K562 (cell line): ENCODE results near the gene MASTL. TPM values are rescaled to one million over a fixed set of nuclear protein-coding genes. Genes with fewer than 3 reads are reported as not detected.

Experiments used
- ATAC-seq: fragments of 200-7000 bp; cut with Tn5 transposase; 3 replicates; pipeline ENCODE4 v1.9.1; 2020; ENCODE audit warnings: moderate library complexity
- BruUV-seq: library from RNA; stranded (reverse); fragments of 400-500 nt; replicated peaks from 2 replicates; lab custom pipeline; 2021; lab: Mats Ljungman, UMichigan
- CTCF ChIA-PET: fragments of 300-600 bp; formaldehyde crosslinking; extraction: SDS; loops from one replicate; lab custom pipeline; 2021; ENCODE audit warnings: low intra/inter-chr PET ratio; lab: Yijun Ruan, JAX
- POLR2A ChIA-PET: fragments of 300-600, 350-650 bp; sonication (Branson Sonifier 250); formaldehyde crosslinking; extraction: SDS; loops from one replicate; lab custom pipeline; 2021; ENCODE audit warnings: antibody characterized with exemption, inconsistent platforms; lab: Yijun Ruan, JAX
- DNase-seq, 4 experiments: peaks; one replicate each; pipeline versions ENCODE4 v3.0.0 to v3.0.0-alpha.2; 2011 to 2018; ENCODE audit warnings: low spot score in 3 of 4, mixed read lengths in 3 of 4; ENCODE audit errors: extremely low read depth in 1 of 4
- FAIRE-seq: peaks from 2 replicates; lab custom pipeline; 2011; peaks lifted over from hg19 to GRCh38; lab: Jason Lieb, UNC
- H2AFZ ChIP-seq: 2 replicates; pipeline ENCODE4 v1.6.0; 2011; ENCODE audit warnings: low read depth, low read length, control low read depth, inconsistent platforms
- H3K27ac ChIP-seq: fragments of 200-600 bp; 3 replicates; pipeline ENCODE4 v1.8.0; 2011; ENCODE audit warnings: low read depth, mild to moderate bottlenecking, control low read depth, inconsistent platforms, low read length, moderate library complexity, mixed read lengths; ENCODE audit errors: extremely low read depth
- H3K27me3 ChIP-seq, 2 experiments: fragments of 300-600 bp in 1 of 2; 2 replicates in 1 of 2; 3 replicates in 1 of 2; pipeline versions ENCODE4 v1.6.0 to v1.8.0; 2011; ENCODE audit warnings: inconsistent platforms in 2 of 2, low read length in 2 of 2, mild to moderate bottlenecking in 1 of 2, mixed read lengths in 1 of 2, moderate library complexity in 1 of 2; ENCODE audit not compliant: control insufficient read depth in 2 of 2, insufficient read depth in 2 of 2
- H3K36me3 ChIP-seq: fragments of 300-600 bp; 3 replicates; pipeline ENCODE4 v1.8.0; 2011; ENCODE audit warnings: mild to moderate bottlenecking, low read length, inconsistent platforms; ENCODE audit not compliant: control insufficient read depth, insufficient read depth
- H3K4me1 ChIP-seq, 2 experiments: fragments of 200-600 bp in 1 of 2; replicated peaks in 1 of 2; 2 replicates in 1 of 2; 3 replicates in 1 of 2; pipeline versions ENCODE4 v1.5.1 to v1.8.0; 2011; ENCODE audit warnings: inconsistent platforms in 2 of 2, low read length in 2 of 2, mild to moderate bottlenecking in 1 of 2, mixed read lengths in 1 of 2, moderate library complexity in 1 of 2; ENCODE audit not compliant: control insufficient read depth in 2 of 2, insufficient read depth in 2 of 2
- H3K4me2 ChIP-seq: 2 replicates; pipeline ENCODE4 v1.6.1; 2011; ENCODE audit warnings: low read length, control low read depth, inconsistent platforms, mixed read lengths; ENCODE audit not compliant: insufficient read depth
- H3K4me3 ChIP-seq: fragments of 200-600 bp; sonication (generic), shearing (Covaris generic); 2 replicates; pipeline ENCODE4 v1.5.1; 2016; ENCODE audit warnings: control low read depth, inconsistent platforms
- H3K79me2 ChIP-seq: fragments of 200-600 bp; 3 replicates; pipeline ENCODE4 v1.8.0; 2011; ENCODE audit warnings: low read length, inconsistent platforms; ENCODE audit not compliant: control insufficient read depth, insufficient read depth
- H3K9ac ChIP-seq, 2 experiments: 2 replicates each; pipeline versions ENCODE4 v1.6.0 to v1.6.1; 2011; ENCODE audit warnings: low read depth in 2 of 2, low read length in 2 of 2, control low read depth in 1 of 2, inconsistent platforms in 1 of 2, mild to moderate bottlenecking in 1 of 2, mixed read lengths in 1 of 2; ENCODE audit not compliant: insufficient read depth in 1 of 2
- H3K9me1 ChIP-seq: one replicate; pipeline ENCODE4 v1.6.0; 2011; ENCODE audit warnings: inconsistent platforms, mild to moderate bottlenecking, low read length, moderate library complexity; ENCODE audit not compliant: control insufficient read depth, insufficient read depth
- H3K9me3 ChIP-seq: replicated peaks from 2 replicates; pipeline ENCODE4 v1.5.1; 2011; ENCODE audit warnings: low read depth, low read length, inconsistent platforms; ENCODE audit not compliant: control insufficient read depth, insufficient read depth
- H4K20me1 ChIP-seq: replicated peaks from 2 replicates; pipeline ENCODE4 v1.6.1; 2011; ENCODE audit warnings: low read length, inconsistent platforms, mixed read lengths; ENCODE audit not compliant: control insufficient read depth, insufficient read depth
- ADNP ChIP-seq: fragments of 200-800 bp; sonication (Bioruptor generic); IDR thresholded peaks from 2 replicates; pipeline ENCODE4 v1.6.1; 2016; ENCODE audit warnings: missing genetic modification characterization, missing compliant biosample characterization
- ATF1 ChIP-seq, 2 experiments: fragments of 450-650 bp in 1 of 2; IDR thresholded peaks; 2 replicates each; pipeline ENCODE4 v1.6.1; 2016; ENCODE audit warnings: missing compliant biosample characterization in 1 of 2, missing genetic modification characterization in 1 of 2
- CBFA2T3 ChIP-seq: fragments of 450-650 bp; IDR thresholded peaks from 2 replicates; pipeline ENCODE4 v1.6.1; 2017
- CTCFL ChIP-seq: IDR thresholded peaks from 2 replicates; pipeline ENCODE4 v1.6.1; 2011; ENCODE audit warnings: borderline replicate concordance, low read depth, mild to moderate bottlenecking, moderate library complexity, low read length; ENCODE audit not compliant: insufficient read depth, poor library complexity, severe bottlenecking
- ESRRA ChIP-seq: fragments of 450-650 bp; IDR thresholded peaks from 2 replicates; pipeline ENCODE4 v1.6.1; 2014; ENCODE audit warnings: low read depth, mild to moderate bottlenecking, moderate library complexity, borderline replicate concordance
- HEY1 ChIP-seq: fragments of 250-450 bp; sonication (Bioruptor Pico); IDR thresholded peaks from 2 replicates; pipeline ENCODE4 v1.5.0; 2020; ENCODE audit warnings: mild to moderate bottlenecking, moderate library complexity, borderline replicate concordance
- HMGN3 ChIP-seq: IDR thresholded peaks from 2 replicates; pipeline ENCODE4 v1.6.1; 2011; ENCODE audit warnings: borderline replicate concordance, low read depth, mild to moderate bottlenecking, mixed read lengths, low read length; ENCODE audit not compliant: insufficient read length; ENCODE audit errors: extremely low read depth
- MEIS2 ChIP-seq: fragments of 450-650 bp; IDR thresholded peaks from 2 replicates; pipeline ENCODE4 v1.6.1; 2014; ENCODE audit warnings: mild to moderate bottlenecking; ENCODE audit not compliant: partially characterized antibody
- NEUROD1 ChIP-seq: fragments of 150-350 bp; IDR thresholded peaks from 2 replicates; pipeline ENCODE4 v1.6.1; 2014; ENCODE audit warnings: borderline replicate concordance, low read length, low read depth; ENCODE audit not compliant: partially characterized antibody
- NR2C2 ChIP-seq, 2 experiments: fragments of 200-800 bp in 1 of 2; sonication (Bioruptor generic) in 1 of 2; sonication (generic) in 1 of 2; formaldehyde crosslinking in 1 of 2; IDR thresholded peaks; 2 replicates each; pipeline versions ENCODE4 v1.6.1 to v1.8.0; 2016 to 2022; ENCODE audit warnings: mild to moderate bottlenecking in 1 of 2, missing compliant biosample characterization in 1 of 2, missing genetic modification characterization in 1 of 2, missing genetic modification reagents in 1 of 2
- VEZF1 ChIP-seq: fragments of 200-800 bp; sonication (Bioruptor generic); IDR thresholded peaks from 2 replicates; pipeline ENCODE4 v1.6.1; 2017; ENCODE audit warnings: missing genetic modification characterization, missing compliant biosample characterization
- ZNF23 ChIP-seq: fragments of 250-450 bp; sonication (Bioruptor Pico); IDR thresholded peaks from 2 replicates; pipeline ENCODE4 v1.4.0; 2020; ENCODE audit warnings: mild to moderate bottlenecking
- ZNF324 ChIP-seq: fragments of 250-450 bp; sonication (Bioruptor Pico); IDR thresholded peaks from 2 replicates; pipeline ENCODE4 v1.4.0; 2020; ENCODE audit warnings: mild to moderate bottlenecking
- ZNF384 ChIP-seq: IDR thresholded peaks from 2 replicates; pipeline ENCODE4 v1.6.1; 2012; ENCODE audit warnings: low read depth, low read length, improper control_type of control experiment
- whole genome bisulfite sequencing: fragments of 100-300 bp; shearing (Covaris generic); methylation state at CpG from one replicate; pipeline ENCODE4 v1.1.6; 2016; ENCODE audit warnings: low coverage, mixed read lengths; ENCODE audit not compliant: insufficient coverage; ENCODE audit errors: missing lambda C conversion rate; 5-methylcytosine and 5-hydroxymethylcytosine counted together
- in situ Hi-C: fragments of 300-500 bp; cut with MboI; formaldehyde crosslinking; loops from 4 replicates; pipeline ENCODE4 v1.15.0; 2018; ENCODE audit warnings: inconsistent platforms, mixed read lengths
- intact Hi-C: fragments of 100-400 bp; cut with micrococcal nuclease; formaldehyde crosslinking; loops from 2 replicates; pipeline ENCODE4 v1.14.2; 2022
- polyA plus RNA-seq, 8 experiments: library from polyadenylated mRNA; depleted of rRNA in 4 of 8; stranded (reverse) in 5 of 8; unstranded in 3 of 8; fragments of >200 nt; fragmentation: Nextera tagmentation in 2 of 8; fragmentation: Illumina TruSeq in 1 of 8; extraction: Ambion mirVana in 2 of 8; extraction: Trizol in 1 of 8; gene quantifications; 2 replicates each; pipeline versions ENCODE4 v1.2.1 to v1.2.3, GENCODE V29; 2011 to 2014; ENCODE audit warnings: inconsistent platforms in 1 of 8, missing spikeins in 1 of 8
- total RNA-seq, 7 experiments: library from RNA; depleted of rRNA in 6 of 7; stranded (reverse); fragments of >200 nt in 6 of 7; fragmentation: Illumina TruSeq in 2 of 7; extraction: Trizol in 2 of 7; gene quantifications; 2 replicates each; pipeline versions ENCODE4 v1.2.1 to v1.2.3, GENCODE V29; 2011 to 2021; ENCODE audit warnings: low replicate concordance in 1 of 7

The MASTL gene
- total and polyA plus RNA-seq, 9 of the 15 experiments (the other 6 are each of a cell fraction or from before 2014, with no cell fraction given): 6.8 to 29.9 (median 23.1) TPM

GRCh38 chr10:27192284-27192683 lies 37.1 kb downstream of the MASTL start (continued):
- TF ChIP-seq HMGN3: no peak
- TF ChIP-seq MEIS2: no peak
- no peak for TF ChIP-seq ZNF324

- Histone ChIP-seq H3K9me1 (no peaks in the 10 kb centered on the region), H3K4me2 (no peak overlapping the region), H3K36me3 (peaks cover 17% of the 10 kb centered on the region; the same call in 1 of the 3 replicates), H3K79me2 (no peaks in the 10 kb centered on the region)
- POLR2A ChIA-PET: interaction anchor here (0.6 kb wide), 1 partner anchor 18 kb away, joined by 3 read pairs; no protein-coding TSS in a partner anchor
- TF ChIP-seq VEZF1 (no peak), ZNF23 (CRISPR knock-in tag) (no peak), NR2C2 (CRISPR knock-in tag; IDR thresholded peaks at IDR 0.05) (no peak), NR2C2 (tag; IDR thresholded peaks at IDR 0.05) (no peak), HEY1 (CRISPR knock-in tag) (no peak), ESRRA (no peak), CTCFL (no peak), ATF1 (CRISPR knock-in tag; IDR thresholded peaks at IDR 0.05) (no peak), ATF1 (tag; IDR thresholded peaks at IDR 0.05) (no peak), ADNP (no peak), NEUROD1 (no peak), ZNF384 (no peak), CBFA2T3 (no peak)
- TF ChIP-seq, all 486 proteins: peak for 0
- H4K20me1 ChIP-seq: no peaks in the 10 kb centered on the region
- intact Hi-C loops: no loop called here
- in situ Hi-C loops: no loop called here
- H3K9ac ChIP-seq: no peak overlapping the region
- H3K9me3 ChIP-seq: no peaks in the 10 kb centered on the region
- WGBS: 91% methylated on average over 2 of the region's 2 CpGs
- no peak for FAIRE-seq
- no peaks in the 10 kb centered on the region for H3K27me3 ChIP-seq
- no TSS peak for BruUV-seq
- ATAC-seq: no peak
- CTCF ChIA-PET: no interaction called here
- no peak overlapping the region for H3K4me3 ChIP-seq
- H3K4me1 ChIP-seq: no peaks in the 10 kb centered on the region
- no peak for DNase-seq
- H2AFZ ChIP-seq: no peak overlapping the region
- no peak overlapping the region for H3K27ac ChIP-seq
Measured at GRCh38 chr10:27197980-27198620, 42.9 kb downstream of the MASTL start.
